Osteocyte (in vitro differentiated cells): Measurements from ENCODE around the gene SV2B. TPM values are rescaled to one million over a fixed set of nuclear protein-coding genes. Genes with fewer than 3 reads are reported as not detected.
A peak's percentile ranks its signal among the peaks of the same experiment; 100 is the strongest.
"Not testable (repeated sequence)": the region's sequence is repeated elsewhere in the genome, so short reads cannot be mapped to it uniquely, and the experiment has no call there.

Experiments
- DNase-seq: peaks from one replicate; pipeline ENCODE4 v3.0.0; 2021; ENCODE audit warnings: mixed read lengths; ENCODE audit not compliant: unreplicated experiment; ENCODE audit errors: extremely low spot score
- H3K27ac Mint-ChIP-seq: one replicate; pipeline ENCODE4 v1.8.0; 2021; ENCODE audit warnings: mild to moderate bottlenecking, mixed read lengths; ENCODE audit not compliant: unreplicated experiment
- H3K27me3 Mint-ChIP-seq: one replicate; pipeline ENCODE4 v1.8.0; 2021; ENCODE audit warnings: mixed read lengths; ENCODE audit not compliant: unreplicated experiment
- H3K36me3 Mint-ChIP-seq: one replicate; pipeline ENCODE4 v1.8.0; 2021; ENCODE audit warnings: mixed read lengths; ENCODE audit not compliant: unreplicated experiment
- H3K4me1 Mint-ChIP-seq: one replicate; pipeline ENCODE4 v1.8.0; 2021; ENCODE audit warnings: mixed read lengths; ENCODE audit not compliant: unreplicated experiment
- H3K4me3 Mint-ChIP-seq: one replicate; pipeline ENCODE4 v1.8.0; 2021; ENCODE audit warnings: mild to moderate bottlenecking, moderate library complexity, mixed read lengths; ENCODE audit not compliant: unreplicated experiment
- H3K9me3 Mint-ChIP-seq: one replicate; pipeline ENCODE4 v1.8.0; 2021; ENCODE audit warnings: mixed read lengths; ENCODE audit not compliant: unreplicated experiment
- CTCF ChIP-seq: fragments of 200-600 bp; sonication (generic); IDR thresholded peaks from 2 replicates; pipeline ENCODE4 v1.5.0; 2021; ENCODE audit warnings: antibody characterized with exemption, mild to moderate bottlenecking, moderate library complexity
- total RNA-seq: library from RNA; stranded (reverse); gene quantifications from 2 replicates; pipeline ENCODE4 v1.2.1, GENCODE V29; 2021

The SV2B gene
- total RNA-seq, 1 donor from 2014 or later: not detected

GRCh38 chr15:91075739-91076138, 24.3 kb upstream of the SV2B start:
- Mint-ChIP-seq H3K27ac (no peak overlapping the region), H3K4me3 (no peak overlapping the region), H3K9me3 (peaks cover 14% of the 10 kb centered on the region), H3K36me3 (no peaks in the 10 kb centered on the region), H3K4me1 (no peaks in the 10 kb centered on the region), H3K27me3 (peaks cover 23% of the 10 kb centered on the region)
- no peak for DNase-seq
- no peak for TF ChIP-seq CTCF

- no peaks in the 10 kb centered on the region for H3K4me1 Mint-ChIP-seq
- H3K27ac Mint-ChIP-seq: no peak overlapping the region
- H3K4me3 Mint-ChIP-seq: no peak overlapping the region
- TF ChIP-seq CTCF: no peak
- no peak for DNase-seq
- peaks cover 14% of the 10 kb centered on the region for H3K9me3 Mint-ChIP-seq
- H3K36me3 Mint-ChIP-seq: no peaks in the 10 kb centered on the region
- H3K27me3 Mint-ChIP-seq: peaks cover 17% of the 10 kb centered on the region
Measured at GRCh38 chr15:91077029-91077428, 23.0 kb upstream of the SV2B start.

DNA sequence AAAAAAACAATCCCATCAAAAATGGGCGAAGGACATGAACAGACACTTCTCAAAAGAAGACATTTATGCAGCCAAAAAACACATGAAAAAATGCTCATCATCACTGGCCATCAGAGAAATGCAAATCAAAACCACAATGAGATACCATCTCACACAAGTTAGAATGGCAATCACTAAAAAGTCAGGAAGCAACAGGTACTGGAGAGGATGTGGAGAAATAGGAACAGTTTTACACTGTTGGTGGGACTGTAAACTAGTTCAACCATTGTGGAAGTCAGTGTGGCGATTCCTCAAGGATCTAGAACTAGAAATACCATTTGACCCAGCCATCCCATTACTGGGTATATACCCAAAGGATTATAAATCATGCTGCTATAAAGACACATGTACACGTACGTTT, 6.2 kb upstream of the SV2B start:
- not testable (repeated sequence) for H3K36me3 Mint-ChIP-seq, DNase-seq, H3K9me3 Mint-ChIP-seq, H3K4me1 Mint-ChIP-seq, H3K4me3 Mint-ChIP-seq, H3K27ac Mint-ChIP-seq
- peaks cover 32% of the 10 kb centered on the region for H3K27me3 Mint-ChIP-seq

DNA sequence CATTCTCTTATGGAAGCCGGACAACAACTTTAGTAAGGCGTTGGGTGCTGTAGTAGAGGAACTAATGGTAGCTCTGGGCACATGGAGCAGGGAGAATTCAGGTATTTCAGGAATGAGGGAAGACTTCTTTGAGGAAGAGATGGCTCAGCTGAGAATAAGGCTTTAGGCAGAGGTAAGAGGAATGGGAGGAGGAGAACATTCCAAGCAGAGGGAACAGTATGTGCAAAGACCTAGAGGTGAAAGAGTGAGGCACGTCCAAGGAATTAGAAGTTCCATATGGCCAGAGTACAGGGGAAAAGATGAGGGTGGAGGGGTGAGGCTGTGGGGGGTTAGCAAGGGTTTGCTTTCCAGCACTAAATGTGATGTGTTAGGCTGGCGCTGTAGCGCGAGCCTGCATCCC, 1.6 kb upstream of the SV2B start:
- Mint-ChIP-seq H3K27me3 (peaks cover 63% of the 10 kb centered on the region), H3K27ac (no peak overlapping the region), H3K4me3 (peak overlapping the region; percentile 6), H3K4me1 (peaks cover 13% of the 10 kb centered on the region), H3K9me3 (no peaks in the 10 kb centered on the region), H3K36me3 (no peaks in the 10 kb centered on the region)
- no peak for DNase-seq
- TF ChIP-seq CTCF: no peak

- peaks cover 69% of the 10 kb centered on the region for H3K27me3 Mint-ChIP-seq
- H3K9me3 Mint-ChIP-seq: no peaks in the 10 kb centered on the region
- peaks cover 13% of the 10 kb centered on the region for H3K4me1 Mint-ChIP-seq
- TF ChIP-seq CTCF: no peak
- H3K27ac Mint-ChIP-seq: no peak overlapping the region
- no peaks in the 10 kb centered on the region for H3K36me3 Mint-ChIP-seq
- DNase-seq: no peak
- H3K4me3 Mint-ChIP-seq: peak overlapping the region; percentile 62
Measured at GRCh38 chr15:91099616-91099994, 452 bp upstream of the SV2B start.
